ENCODE measurements around the gene NPTX2.

GRCh38 chr7:98594348-98594747, 22.7 kb upstream of the NPTX2 start:
- no peak for TF ChIP-seq CTCF (conservative IDR thresholded peaks at IDR 0.05 in 1 of 2, IDR thresholded peaks at IDR 0.05 in 1 of 2; ENCODE audit: extremely low read depth in 1 of 2, insufficient read depth in 1 of 2, low read depth in 1 of 2, low read length in 2 of 2)
- TF ChIP-seq EZH2 (IDR thresholded peaks at IDR 0.05; ENCODE audit: borderline replicate concordance, low read length) = no peak

Data from mammary epithelial cell (primary cell).